ENCODE measurements around the gene LRP1. TPM values are rescaled to one million over a fixed set of nuclear protein-coding genes. Genes with fewer than 3 reads are reported as not detected.

The LRP1 gene
- total RNA-seq, 1 experiment from 2014 or later: 14.7 TPM

GRCh38 chr12:57244312-57244696 lies 116.0 kb downstream of the LRP1 start:
- intact Hi-C loops (cut with micrococcal nuclease): no loop called here
- CTCF ChIA-PET: no interaction called here
- H3K4me2 ChIP-seq (ENCODE audit: low read length): no peak overlapping the region

DNA sequence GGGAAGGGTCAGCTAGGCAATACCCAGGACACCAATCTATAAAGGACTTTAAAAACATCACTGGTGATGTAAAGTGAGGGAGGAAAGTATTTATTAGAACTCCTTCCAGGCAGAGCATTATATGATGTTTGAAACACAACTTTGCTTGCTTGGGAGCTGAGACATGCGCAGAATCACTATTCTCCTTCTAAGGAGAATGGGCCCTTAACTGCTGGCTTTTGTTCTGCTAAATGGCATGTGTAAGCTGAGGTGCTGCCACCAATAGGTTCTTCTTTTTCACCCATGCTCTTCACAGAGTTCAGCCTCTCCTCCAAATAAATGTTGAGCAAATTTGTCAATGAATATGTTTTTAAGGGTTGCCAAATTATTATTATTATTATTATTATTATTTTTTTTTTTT lies 118.8 kb downstream of the LRP1 start:
- Histone ChIP-seq H3F3A (ENCODE audit: low read length, unreplicated experiment) (no peaks in the 10 kb centered on the region), H3K9me2 (replicated peaks; ENCODE audit: low read length) (no peaks in the 10 kb centered on the region), H2AFZ (ENCODE audit: low read length) (no peak overlapping the region), H4K20me1 (ENCODE audit: low read length) (no peaks in the 10 kb centered on the region), H3K27me3 (ENCODE audit: low read length) (peaks cover 7% of the 10 kb centered on the region), H3K9ac (ENCODE audit: low read length) (no peak overlapping the region), H3K4me3 (ENCODE audit: low read length) (no peak overlapping the region), H3K4me2 (ENCODE audit: low read length) (no peak overlapping the region), H3K9me3 (ENCODE audit: low read length) (no peaks in the 10 kb centered on the region), H3K4me1 (ENCODE audit: insufficient read depth, low read length) (peaks cover 7% of the 10 kb centered on the region), H3K79me2 (ENCODE audit: low read length) (no peaks in the 10 kb centered on the region), H3K27ac (ENCODE audit: low read length) (no peak overlapping the region), H3K36me3 (ENCODE audit: low read depth, low read length) (no peaks in the 10 kb centered on the region)
- BruUV-seq (replicated peaks): no TSS peak
- CTCF ChIA-PET: no interaction called here
- no peak for TF ChIP-seq EZH2 (IDR thresholded peaks at IDR 0.05; ENCODE audit: low read length, unreplicated experiment)
- POLR2A ChIA-PET (ENCODE audit: unreplicated experiment): no interaction called here
- intact Hi-C loops (cut with micrococcal nuclease): no loop called here
- ATAC-seq: no peak
- DNase-seq: no peak

More at GRCh38 chr12:57244312-57244696, 116.0 kb downstream of the LRP1 start:
- POLR2A ChIA-PET (ENCODE audit: unreplicated experiment): no interaction called here
- no peak overlapping the region for H2AFZ ChIP-seq (ENCODE audit: low read length)
- no peaks in the 10 kb centered on the region for H3K36me3 ChIP-seq (ENCODE audit: low read depth, low read length)
- H3K9ac ChIP-seq (ENCODE audit: low read length): no peak overlapping the region
- H4K20me1 ChIP-seq (ENCODE audit: low read length): no peaks in the 10 kb centered on the region
- no peak for DNase-seq
- no peaks in the 10 kb centered on the region for H3K9me2 ChIP-seq (replicated peaks; ENCODE audit: low read length)
- no peak for ATAC-seq
- H3K4me1 ChIP-seq (ENCODE audit: insufficient read depth, low read length): peaks cover 27% of the 10 kb centered on the region
- H3K27me3 ChIP-seq (ENCODE audit: low read length): peaks cover 16% of the 10 kb centered on the region
- no peaks in the 10 kb centered on the region for H3F3A ChIP-seq (ENCODE audit: low read length, unreplicated experiment)
- BruUV-seq (replicated peaks): no TSS peak
- no peaks in the 10 kb centered on the region for H3K9me3 ChIP-seq (ENCODE audit: low read length)
- TF ChIP-seq EZH2phosphoT487 (IDR thresholded peaks at IDR 0.05; ENCODE audit: borderline replicate concordance, low read length) (no peak), EZH2 (IDR thresholded peaks at IDR 0.05; ENCODE audit: low read length, unreplicated experiment) (no peak)
- H3K79me2 ChIP-seq (ENCODE audit: low read length): no peaks in the 10 kb centered on the region
- no peak overlapping the region for H3K27ac ChIP-seq (ENCODE audit: low read length)
- no peak overlapping the region for H3K4me3 ChIP-seq (ENCODE audit: low read length)

DNA sequence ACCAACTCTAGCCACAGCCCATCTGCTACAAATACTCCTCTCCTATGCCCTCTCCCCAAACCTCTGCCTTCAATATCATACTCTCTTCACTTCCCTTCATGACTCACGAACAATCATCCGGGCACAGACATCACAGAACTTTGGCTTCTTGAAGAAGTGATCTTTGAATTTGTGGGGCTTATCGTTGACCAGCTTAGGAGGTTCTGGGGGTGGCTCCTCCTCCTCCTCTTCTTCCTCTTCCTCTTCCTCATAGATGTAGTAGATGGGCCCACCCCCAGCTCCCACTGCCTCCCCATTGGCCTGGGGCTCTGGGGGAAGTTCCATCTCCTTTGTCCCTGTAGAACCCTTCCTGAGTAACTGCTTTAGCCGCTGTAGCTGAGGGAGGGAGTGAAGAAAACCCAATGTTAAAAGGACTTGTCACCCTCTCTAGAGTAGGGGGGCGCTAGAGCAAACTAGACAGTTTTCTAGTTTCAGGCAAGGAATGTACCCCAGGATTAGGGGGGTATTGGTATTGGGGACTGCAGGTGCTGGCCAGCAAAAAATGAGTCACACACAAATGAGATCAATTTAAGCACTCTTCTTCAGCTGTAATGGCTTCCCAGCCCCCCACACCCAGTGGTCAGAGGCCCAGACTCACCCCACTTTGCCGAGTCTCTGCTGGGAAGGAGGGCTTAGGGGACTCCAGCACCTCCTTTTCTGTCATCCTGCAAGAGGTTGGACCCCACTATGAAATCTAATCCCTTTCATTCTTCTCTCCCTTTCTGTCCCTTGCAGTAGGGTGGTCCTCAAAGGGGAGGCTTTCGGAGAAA lies 120.9 kb downstream of the LRP1 start:
- no peaks in the 10 kb centered on the region for H4K20me1 ChIP-seq (ENCODE audit: low read length)
- H3K4me1 ChIP-seq (ENCODE audit: insufficient read depth, low read length): no peaks in the 10 kb centered on the region
- H3K9me3 ChIP-seq (ENCODE audit: low read length): no peaks in the 10 kb centered on the region
- no TSS peak for BruUV-seq (replicated peaks)
- TF ChIP-seq EZH2phosphoT487 (IDR thresholded peaks at IDR 0.05; ENCODE audit: borderline replicate concordance, low read length): no peak
- no peak for TF ChIP-seq CTCF (conservative IDR thresholded peaks at IDR 0.05; ENCODE audit: low read depth, low read length)
- no peak for TF ChIP-seq EZH2 (IDR thresholded peaks at IDR 0.05; ENCODE audit: low read length, unreplicated experiment)
- no peak overlapping the region for H2AFZ ChIP-seq (ENCODE audit: low read length)
- POLR2A ChIA-PET (ENCODE audit: unreplicated experiment): no interaction called here
- intact Hi-C loops (cut with micrococcal nuclease): no loop called here
- CTCF ChIA-PET: no interaction called here
- no peaks in the 10 kb centered on the region for H3K27me3 ChIP-seq (ENCODE audit: low read length)
- DNase-seq (no peak), ATAC-seq (no peak)
- no peak overlapping the region for H3K4me3 ChIP-seq (ENCODE audit: low read length)
- H3K4me2 ChIP-seq (ENCODE audit: low read length): no peak overlapping the region
- no peak overlapping the region for H3K27ac ChIP-seq (ENCODE audit: low read length)
- no peak overlapping the region for H3K9ac ChIP-seq (ENCODE audit: low read length)
- H3K36me3 ChIP-seq (ENCODE audit: low read depth, low read length): no peaks in the 10 kb centered on the region
- no peaks in the 10 kb centered on the region for H3F3A ChIP-seq (ENCODE audit: low read length, unreplicated experiment)
- H3K79me2 ChIP-seq (ENCODE audit: low read length): no peaks in the 10 kb centered on the region
- H3K9me2 ChIP-seq (replicated peaks; ENCODE audit: low read length): no peaks in the 10 kb centered on the region
